HG03103 (cell line): ENCODE measurements around the gene BLACAT1.
"Not testable (repeated sequence)": the region's sequence is repeated elsewhere in the genome, so short reads cannot be mapped to it uniquely, and the experiment has no call there.

Source experiments
- ATAC-seq: cut with Tn5 transposase; IDR thresholded peaks from one replicate; pipeline ENCODE4 v1.9.1; 2021; ENCODE audit warnings: low read depth; ENCODE audit not compliant: unreplicated experiment

BLACAT1 gene

GRCh38 chr1:205442051-205442725, 13.7 kb downstream of the BLACAT1 start:
- no peak for ATAC-seq

- ATAC-seq = no peak
Measured at GRCh38 chr1:205441716-205442050, 14.2 kb downstream of the BLACAT1 start.

- ATAC-seq = no peak
Measured at GRCh38 chr1:205441318-205441633, 14.6 kb downstream of the BLACAT1 start.

GRCh38 chr1:205440476-205441317, 15.1 kb downstream of the BLACAT1 start:
- no peak for ATAC-seq

- no peak for ATAC-seq
Measured at GRCh38 chr1:205440121-205440475, 15.7 kb downstream of the BLACAT1 start.

- no peak for ATAC-seq
Measured at GRCh38 chr1:205438213-205439158, 17.4 kb downstream of the BLACAT1 start.

GRCh38 chr1:205437570-205437969, 18.3 kb downstream of the BLACAT1 start:
- ATAC-seq = no peak

GRCh38 chr1:205436776-205437410, 19.0 kb downstream of the BLACAT1 start:
- no peak for ATAC-seq

- ATAC-seq = no peak
Measured at GRCh38 chr1:205435578-205436573, 20.0 kb downstream of the BLACAT1 start.

- no peak for ATAC-seq
Measured at GRCh38 chr1:205434738-205435137, 21.1 kb downstream of the BLACAT1 start.

GRCh38 chr1:205432692-205433091, 23.2 kb downstream of the BLACAT1 start:
- not testable (repeated sequence) for ATAC-seq

- no peak for ATAC-seq
Measured at GRCh38 chr1:205432116-205432515, 23.7 kb downstream of the BLACAT1 start.

GRCh38 chr1:205430696-205431305, 25.0 kb downstream of the BLACAT1 start:
- ATAC-seq = no peak

- ATAC-seq = no peak
Measured at GRCh38 chr1:205429762-205430695, 25.8 kb downstream of the BLACAT1 start.

- ATAC-seq = no peak
Measured at GRCh38 chr1:205424901-205425600, 30.8 kb downstream of the BLACAT1 start.

GRCh38 chr1:205423814-205424399, 31.9 kb downstream of the BLACAT1 start:
- no peak for ATAC-seq

GRCh38 chr1:205422993-205423642, 32.7 kb downstream of the BLACAT1 start:
- no peak for ATAC-seq
